Measurements from ENCODE around the gene SLC17A4.
"Not testable (repeated sequence)": the region's sequence is repeated elsewhere in the genome, so short reads cannot be mapped to it uniquely, and the experiment has no call there.

SLC17A4 gene

DNA sequence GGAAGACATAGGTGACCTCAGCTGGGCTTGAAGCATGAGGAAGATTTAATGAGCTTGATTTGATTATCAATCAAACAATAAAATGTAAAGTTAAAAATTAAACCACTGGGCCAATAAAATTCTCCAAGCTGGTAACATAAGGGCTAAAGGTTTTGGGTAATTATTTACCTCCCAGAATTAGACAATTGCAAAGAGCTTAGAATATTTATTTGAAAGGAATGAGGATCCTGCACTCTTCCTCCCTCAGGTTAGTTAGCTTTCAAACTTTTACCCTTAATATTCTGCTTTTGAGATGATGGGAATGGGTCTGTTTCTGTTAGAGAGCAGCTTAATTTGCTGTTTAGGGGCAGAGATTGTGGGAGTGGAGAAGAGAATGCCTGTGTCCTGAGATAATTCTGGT, at the start of gene SLC17A4:
Gene SLC17A4, plus strand, starts transcription at position 208 of the 400 bp plus-strand sequence. CDS start 7,221 bp downstream, outside the sequence.
- no peak for DNase-seq (ENCODE audit: low spot score)

DNA sequence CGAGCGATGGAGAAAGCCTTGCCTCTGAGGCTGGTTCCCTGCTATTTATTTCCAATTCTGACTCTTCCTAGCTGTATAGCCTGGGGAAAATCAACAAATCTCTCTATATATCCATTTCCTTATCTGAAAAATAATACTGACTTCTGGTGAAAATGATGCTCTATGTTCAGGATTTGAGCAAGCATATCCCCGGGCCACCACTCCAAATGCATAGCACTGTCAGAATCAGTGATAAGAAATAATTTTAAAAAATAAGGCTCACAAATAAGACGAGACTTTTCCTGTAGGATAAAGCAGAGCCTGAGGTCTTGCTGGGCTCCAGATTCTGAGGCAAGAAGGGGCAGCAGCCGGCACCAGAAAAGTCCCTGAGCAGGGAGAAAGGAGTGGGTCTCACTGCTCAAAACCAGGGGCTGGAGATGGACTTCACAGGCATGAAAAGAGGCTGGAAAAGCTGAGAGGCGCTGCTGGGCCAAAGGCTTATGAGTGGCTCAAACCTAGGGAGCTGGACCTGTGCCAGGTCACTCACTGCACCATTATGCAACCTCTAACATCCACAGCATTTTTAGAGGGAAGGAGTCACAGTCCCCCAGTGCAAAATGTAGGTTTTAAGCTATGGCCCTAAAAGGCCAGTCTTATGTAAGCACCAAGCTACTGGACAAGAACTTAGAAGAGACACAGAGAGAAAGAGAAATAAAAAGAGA, 48.1 kb upstream of the SLC17A4 start:
- DNase-seq (ENCODE audit: low spot score) = peak; percentile 22

DNA sequence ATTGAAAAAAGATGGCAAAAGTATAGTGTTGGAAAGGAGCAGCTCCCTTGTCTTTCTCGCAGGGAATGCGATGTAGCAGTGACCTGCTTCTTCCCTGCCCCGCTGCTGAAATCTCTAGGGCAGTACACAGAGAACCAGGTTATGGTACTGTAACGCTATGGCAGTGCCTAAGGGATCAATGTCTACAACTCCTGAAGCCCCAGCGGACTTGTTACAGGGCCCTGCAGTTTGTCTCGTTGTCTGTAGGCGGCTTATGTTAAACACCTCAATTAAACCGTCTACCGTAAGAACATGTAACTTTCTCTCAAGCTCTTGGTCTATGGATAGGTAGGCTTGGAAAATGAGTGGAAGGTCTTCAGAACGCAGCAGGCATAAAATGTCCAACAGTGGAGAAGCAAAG, 44.8 kb upstream of the SLC17A4 start:
- DNase-seq (ENCODE audit: low spot score) = no peak

- DNase-seq (ENCODE audit: low spot score) = no peak
Observed at GRCh38 chr6:25710287-25710686, 44.3 kb upstream of the SLC17A4 start.

GRCh38 chr6:25713824-25714223, 40.7 kb upstream of the SLC17A4 start:
- DNase-seq (ENCODE audit: low spot score) = no peak

GRCh38 chr6:25714765-25715164, 39.8 kb upstream of the SLC17A4 start:
- no peak for DNase-seq (ENCODE audit: low spot score)

GRCh38 chr6:25715794-25716193, 38.7 kb upstream of the SLC17A4 start:
- DNase-seq (ENCODE audit: low spot score) = no peak

- peak; percentile 38 for DNase-seq (ENCODE audit: low spot score)
Observed at GRCh38 chr6:25717866-25718740, 36.4 kb upstream of the SLC17A4 start.

- no peak for DNase-seq (ENCODE audit: low spot score)
Observed at GRCh38 chr6:25726122-25726911, 28.2 kb upstream of the SLC17A4 start.

DNA sequence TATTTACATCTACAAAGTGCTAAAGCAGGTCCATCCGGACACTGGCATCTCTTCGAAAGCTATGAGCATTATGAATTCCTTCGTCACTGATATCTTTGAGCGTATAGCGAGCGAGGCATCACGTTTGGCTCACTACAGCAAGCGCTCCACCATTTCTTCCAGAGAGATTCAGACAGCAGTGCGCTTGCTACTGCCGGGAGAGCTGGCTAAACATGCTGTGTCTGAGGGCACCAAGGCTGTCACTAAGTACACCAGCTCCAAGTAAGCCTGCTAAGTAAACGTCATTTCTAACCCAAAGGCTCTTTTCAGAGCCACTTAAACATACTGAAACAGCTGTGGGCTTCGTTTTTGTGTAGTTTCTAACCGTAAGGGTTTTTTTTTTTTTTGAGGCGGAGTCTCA, 27.5 kb upstream of the SLC17A4 start:
- DNase-seq (ENCODE audit: low spot score) = no peak

DNA sequence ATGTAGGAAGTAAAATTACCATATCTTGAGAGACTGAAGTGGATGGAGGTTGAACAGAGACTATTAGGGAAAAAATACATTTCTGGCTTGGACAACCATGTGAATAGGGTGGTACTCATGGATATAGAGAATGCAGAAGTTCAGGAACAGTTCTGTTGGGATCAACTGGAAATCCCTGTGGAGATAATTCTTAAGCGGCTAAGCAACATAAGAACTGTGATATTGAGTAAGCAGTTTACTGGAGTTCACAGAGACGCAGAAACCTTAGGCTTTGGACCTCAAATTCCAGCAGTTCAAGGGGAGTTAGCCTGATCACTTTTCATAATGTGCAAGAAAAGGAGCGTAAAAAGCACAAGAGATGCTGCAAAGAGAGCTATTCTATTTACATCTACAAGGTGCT, 23.6 kb upstream of the SLC17A4 start:
- DNase-seq (ENCODE audit: low spot score) = no peak

DNA sequence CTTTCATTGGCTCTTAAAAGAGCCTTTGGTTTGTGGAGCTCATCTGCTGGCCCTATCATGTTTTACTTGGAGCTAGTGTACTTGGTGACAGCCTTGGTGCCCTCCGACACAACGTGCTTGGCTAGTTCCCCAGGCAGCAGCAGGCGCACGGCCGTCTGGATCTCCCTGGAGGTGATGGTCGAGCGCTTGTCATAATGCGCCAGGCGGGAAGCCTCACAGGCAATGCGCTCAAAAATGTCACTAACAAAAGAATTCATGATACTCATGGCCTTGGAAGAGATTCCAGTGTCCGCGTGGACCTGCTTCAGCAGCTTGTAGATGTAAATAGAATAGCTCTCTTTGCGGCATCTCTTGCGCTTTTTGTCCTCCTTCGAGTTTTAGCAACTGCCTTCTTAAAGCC, 22.8 kb upstream of the SLC17A4 start:
- no peak for DNase-seq (ENCODE audit: low spot score)

DNA sequence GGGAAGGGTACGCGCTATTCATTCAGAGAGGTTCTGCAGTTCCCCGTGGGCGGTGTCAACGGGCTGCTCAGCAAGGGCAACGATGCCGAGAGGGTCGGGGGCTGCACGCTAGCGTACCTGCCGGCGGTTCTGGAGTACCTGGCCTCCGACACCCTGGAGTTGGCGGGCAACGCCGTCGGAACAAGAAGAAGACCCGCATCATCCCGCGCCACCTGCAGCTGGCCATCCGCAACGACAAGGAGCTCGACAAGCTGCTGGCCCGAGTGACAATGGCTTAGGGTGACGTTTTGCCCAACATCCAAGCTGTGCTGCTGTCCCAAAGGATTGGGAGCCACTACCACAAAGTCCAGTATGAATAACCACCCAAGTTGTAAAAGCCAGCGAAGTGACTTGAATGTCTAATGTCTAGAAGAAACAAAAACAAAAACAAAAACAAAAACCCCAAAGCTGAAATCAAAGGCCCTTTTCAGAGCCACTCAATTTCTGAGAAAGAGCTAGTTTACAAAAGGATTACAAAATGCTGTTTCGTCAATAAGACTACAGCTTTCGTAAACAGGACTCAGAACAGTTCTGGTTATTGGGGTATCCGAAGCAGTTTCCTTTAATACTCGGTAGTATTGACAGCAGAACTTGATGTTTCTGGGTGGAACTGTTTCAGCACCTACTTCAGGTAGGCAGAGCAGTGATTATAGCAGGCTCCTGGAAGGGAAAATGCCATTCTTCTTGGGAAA, 21.9 kb upstream of the SLC17A4 start:
- DNase-seq (ENCODE audit: low spot score) = no peak

GRCh38 chr6:25735261-25735660, 19.3 kb upstream of the SLC17A4 start:
- DNase-seq (ENCODE audit: low spot score) = no peak

GRCh38 chr6:25743868-25744267, 10.7 kb upstream of the SLC17A4 start:
- DNase-seq (ENCODE audit: low spot score) = no peak

DNA sequence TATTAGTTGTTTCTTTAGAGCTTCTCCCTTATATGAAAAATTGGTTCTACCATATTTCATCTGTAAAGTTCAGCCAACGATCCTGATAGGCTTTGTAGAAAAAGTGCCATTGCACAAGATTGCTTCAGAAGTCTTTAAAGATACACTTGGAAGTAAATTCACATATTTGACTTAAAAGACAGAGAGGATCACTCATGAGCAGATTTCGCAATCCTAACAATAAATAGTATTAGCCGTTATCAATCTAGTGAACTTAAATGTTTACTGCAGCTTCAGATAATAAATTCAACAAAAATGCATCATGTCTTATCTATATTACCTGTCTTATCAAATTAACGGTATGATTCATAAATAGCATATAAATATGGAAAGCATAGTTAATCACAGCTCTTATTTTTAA, 8.7 kb upstream of the SLC17A4 start:
- no peak for DNase-seq (ENCODE audit: low spot score)

DNA sequence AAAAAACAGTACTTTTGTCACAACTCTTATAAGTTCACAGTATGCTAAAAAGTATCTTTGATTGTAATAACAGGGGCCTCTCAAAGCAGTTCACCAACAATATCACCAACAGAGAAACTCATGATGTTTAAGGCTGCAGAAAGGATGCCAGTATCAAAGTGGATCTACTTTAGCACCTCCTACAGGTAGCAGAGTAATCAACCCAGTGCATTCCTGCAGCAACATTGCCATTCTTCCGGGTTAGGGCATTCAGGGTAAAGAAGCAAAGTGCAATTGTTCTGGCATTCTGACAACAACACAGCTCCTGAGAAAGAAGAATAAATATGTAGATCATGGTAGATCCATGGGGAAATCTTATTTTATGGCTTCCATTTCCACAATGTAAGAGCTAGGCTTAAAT, 7.6 kb upstream of the SLC17A4 start:
- no peak for DNase-seq (ENCODE audit: low spot score)

DNA sequence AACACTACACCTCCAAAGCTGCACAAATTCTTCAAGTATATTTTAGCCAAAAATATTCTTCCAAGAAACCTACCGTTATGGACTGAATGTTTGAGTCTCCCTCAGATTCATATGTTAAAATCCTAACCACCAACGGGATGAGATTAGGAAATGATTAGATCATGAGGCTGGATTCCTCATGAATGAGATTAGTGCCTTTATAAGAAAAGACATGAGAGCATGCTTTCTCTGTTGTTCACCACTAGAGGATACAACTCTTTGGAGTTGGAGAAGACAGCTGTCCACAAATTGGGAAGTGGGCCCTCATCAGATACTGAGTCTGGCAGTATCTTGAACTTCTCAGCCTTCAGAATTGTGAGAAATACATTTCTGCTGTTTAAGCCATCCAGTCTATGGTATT, 7.1 kb upstream of the SLC17A4 start:
- no peak for DNase-seq (ENCODE audit: low spot score)

GRCh38 chr6:25748049-25748448, 6.5 kb upstream of the SLC17A4 start:
- no peak for DNase-seq (ENCODE audit: low spot score)

- DNase-seq (ENCODE audit: low spot score) = not testable (repeated sequence)
Observed at GRCh38 chr6:25748601-25749517, 5.7 kb upstream of the SLC17A4 start.

- DNase-seq (ENCODE audit: low spot score) = no peak
Observed at GRCh38 chr6:25749837-25750236, 4.7 kb upstream of the SLC17A4 start.

Data from Ammon's horn (tissue), 1 donor.